ENCODE data around the gene ZNF488. TPM values are rescaled to one million over a fixed set of nuclear protein-coding genes. Genes with fewer than 3 reads are reported as not detected.

ZNF488 gene
- total RNA-seq, 1 donor from 2014 or later: 0.08 TPM

DNA sequence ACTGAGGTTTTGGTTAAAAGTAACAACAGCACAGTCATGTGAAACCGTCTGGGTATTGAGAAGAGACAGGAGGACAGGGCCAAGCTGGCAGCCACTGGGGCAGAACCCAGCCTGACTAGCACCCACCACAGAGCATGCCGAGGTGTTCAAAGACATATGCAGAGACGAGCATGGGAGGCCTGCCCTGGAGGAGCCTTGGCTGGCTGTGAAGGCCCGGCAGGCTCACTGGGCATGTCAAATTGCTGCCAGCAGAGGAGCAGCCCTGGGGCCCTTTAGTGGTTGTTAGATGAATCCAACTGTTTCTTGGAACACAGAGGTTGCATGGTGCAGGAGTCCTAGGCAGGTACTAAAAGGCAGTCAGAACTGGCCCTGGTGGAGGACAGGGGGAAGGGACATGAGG lies 66.8 kb downstream of the ZNF488 start:
- ATAC-seq: no peak

GRCh38 chr10:47316131-47316530 lies 68.0 kb downstream of the ZNF488 start:
- no peak for DNase-seq (ENCODE audit: low spot score)
- ATAC-seq: no peak

More for the DNA sequence above, 66.8 kb downstream of the ZNF488 start:
- DNase-seq (ENCODE audit: low spot score): no peak

Other genes with a start within 250 kb of the ZNF488 start
- gene GDF10, start 84.1 kb downstream of the ZNF488 start, total RNA-seq: 0.08 TPM
- 7.2 TPM for gene GDF2, start 61.8 kb downstream of the ZNF488 start, total RNA-seq
- not detected for gene RBP3, start 35.9 kb downstream of the ZNF488 start, total RNA-seq
- 1.7 TPM for gene ANXA8, start 99.8 kb upstream of the ZNF488 start, total RNA-seq
- gene FAM25G, start 107.4 kb upstream of the ZNF488 start, total RNA-seq: not detected
- gene AGAP9, start 139.3 kb upstream of the ZNF488 start, total RNA-seq: 14.8 TPM

All from left lobe of liver (tissue), 2 donors.